ENCODE data around the gene CYP8B1.

Gene CYP8B1

DNA sequence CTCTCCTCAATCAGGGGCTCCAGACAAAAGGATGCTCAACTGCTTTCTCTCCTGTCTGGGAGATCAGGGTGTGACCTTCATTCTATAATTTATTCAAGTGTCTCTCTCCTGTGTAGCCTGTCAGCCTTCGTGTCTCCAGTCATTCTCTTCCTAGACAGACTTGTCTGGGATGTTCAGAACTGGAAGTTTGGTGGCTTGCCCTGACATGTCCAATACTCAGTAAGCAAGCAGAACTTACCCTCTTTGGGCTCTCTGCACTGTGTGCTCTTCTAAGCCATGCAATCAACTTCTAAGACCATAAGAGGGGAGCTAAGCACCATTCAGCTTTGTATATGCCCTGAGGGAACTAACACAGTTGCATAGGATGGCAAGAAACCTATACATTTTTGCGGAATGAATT is 52.3 kb downstream of the CYP8B1 start:
- no peak for DNase-seq

- DNase-seq = no peak
Measured at GRCh38 chr3:42822828-42823227, 52.9 kb downstream of the CYP8B1 start.

All from fibroblast of skin of abdomen (primary cell).